GM19239 (cell line): Measurements from ENCODE around the gene ANKRD28.
A peak's percentile ranks its signal among the peaks of the same experiment; 100 is the strongest.

Experiments used
- DNase-seq: peaks from one replicate; pipeline ENCODE4 v3.0.0; 2011; ENCODE audit warnings: low spot score; ENCODE audit not compliant: insufficient read length
- FAIRE-seq: peaks from 2 replicates; lab custom pipeline; 2011; peaks lifted over from hg19 to GRCh38; lab: Jason Lieb, UNC

Gene ANKRD28

GRCh38 chr3:15805756-15806266 is 8.0 kb upstream of the ANKRD28 start:
- no peak for DNase-seq
- FAIRE-seq = peak; percentile 95

- DNase-seq = no peak
- peak; percentile 90 for FAIRE-seq
Measured at GRCh38 chr3:15804553-15805095, 6.8 kb upstream of the ANKRD28 start.

GRCh38 chr3:15803921-15804320 is 6.1 kb upstream of the ANKRD28 start:
- FAIRE-seq (no peak), DNase-seq (no peak)

GRCh38 chr3:15801298-15801697 is 3.5 kb upstream of the ANKRD28 start:
- peak; percentile 35 for FAIRE-seq
- no peak for DNase-seq

- no peak for FAIRE-seq
Measured at GRCh38 chr3:15800780-15801179, 3.0 kb upstream of the ANKRD28 start.

GRCh38 chr3:15800327-15800726 is 2.5 kb upstream of the ANKRD28 start:
- DNase-seq (no peak), FAIRE-seq (peak; percentile 59)

More at GRCh38 chr3:15800780-15801179, 3.0 kb upstream of the ANKRD28 start:
- no peak for DNase-seq

- FAIRE-seq (no peak), DNase-seq (no peak)
Measured at GRCh38 chr3:15798533-15799245, 910 bp upstream of the ANKRD28 start.

- FAIRE-seq = peak; percentile 88
- DNase-seq = no peak
Measured at GRCh38 chr3:15796771-15797641, 773 bp downstream of the ANKRD28 start.

GRCh38 chr3:15796331-15796730 is 1.4 kb downstream of the ANKRD28 start:
- FAIRE-seq (peak; percentile 4), DNase-seq (no peak)

- DNase-seq = no peak
- FAIRE-seq = peak; percentile 92
Measured at GRCh38 chr3:15795651-15796308, 2.0 kb downstream of the ANKRD28 start.

- DNase-seq (no peak), FAIRE-seq (peak; percentile 76)
Measured at GRCh38 chr3:15794842-15795650, 2.7 kb downstream of the ANKRD28 start.

GRCh38 chr3:15794303-15794771 is 3.4 kb downstream of the ANKRD28 start:
- DNase-seq (no peak), FAIRE-seq (peak; percentile 45)

GRCh38 chr3:15791525-15791924 is 6.3 kb downstream of the ANKRD28 start:
- no peak for DNase-seq
- no peak for FAIRE-seq

GRCh38 chr3:15787941-15788340 is 9.8 kb downstream of the ANKRD28 start:
- FAIRE-seq (no peak), DNase-seq (no peak)

- FAIRE-seq = no peak
- no peak for DNase-seq
Measured at GRCh38 chr3:15787526-15787925, 10.3 kb downstream of the ANKRD28 start.

GRCh38 chr3:15783361-15783969 is 14.3 kb downstream of the ANKRD28 start:
- FAIRE-seq = no peak
- DNase-seq = no peak

GRCh38 chr3:15782429-15782828 is 15.3 kb downstream of the ANKRD28 start:
- FAIRE-seq = peak; percentile 78
- DNase-seq = no peak

- no peak for FAIRE-seq
- DNase-seq = no peak
Measured at GRCh38 chr3:15781637-15782402, 16.0 kb downstream of the ANKRD28 start.
